ENCODE data around the gene NT5DC2.

NT5DC2 gene

GRCh38 chr3:52487788-52488691 lies 45.6 kb downstream of the NT5DC2 start:
- DNase-seq (ENCODE audit: low read depth), result no peak

GRCh38 chr3:52487050-52487787 lies 46.4 kb downstream of the NT5DC2 start:
- DNase-seq (ENCODE audit: low read depth), result no peak

GRCh38 chr3:52484680-52485461 lies 48.8 kb downstream of the NT5DC2 start:
- no peak for DNase-seq (ENCODE audit: low read depth)

GRCh38 chr3:52483577-52484381 lies 49.9 kb downstream of the NT5DC2 start:
- DNase-seq (ENCODE audit: low read depth), result no peak

- DNase-seq (ENCODE audit: low read depth), result no peak
Measured at GRCh38 chr3:52483081-52483480, 50.6 kb downstream of the NT5DC2 start.

- DNase-seq (ENCODE audit: low read depth), result no peak
Measured at GRCh38 chr3:52481819-52482521, 51.7 kb downstream of the NT5DC2 start.

- no peak for DNase-seq (ENCODE audit: low read depth)
Measured at GRCh38 chr3:52480768-52481715, 52.6 kb downstream of the NT5DC2 start.

- DNase-seq (ENCODE audit: low read depth), result no peak
Measured at GRCh38 chr3:52479877-52480575, 53.6 kb downstream of the NT5DC2 start.

- DNase-seq (ENCODE audit: low read depth), result no peak
Measured at GRCh38 chr3:52479037-52479876, 54.4 kb downstream of the NT5DC2 start.

GRCh38 chr3:52477796-52478095 lies 55.9 kb downstream of the NT5DC2 start:
- DNase-seq (ENCODE audit: low read depth), result no peak

- DNase-seq (ENCODE audit: low read depth), result no peak
Measured at GRCh38 chr3:52477076-52477795, 56.4 kb downstream of the NT5DC2 start.

Measured in non-pigmented ciliary epithelial cell (primary cell).